Measurements from ENCODE around the gene PDIK1L. TPM values are rescaled to one million over a fixed set of nuclear protein-coding genes. Genes with fewer than 3 reads are reported as not detected.
A peak's percentile ranks its signal among the peaks of the same experiment; 100 is the strongest.

Gene PDIK1L
- total RNA-seq, 1 donor from 2014 or later = 6.8 TPM

GRCh38 chr1:26169669-26170471 is 58.2 kb downstream of the PDIK1L start, which contains the start of gene ZNF593:
Gene ZNF593, plus strand, starts transcription at chr1:26169908. Its CDS starts 76 bp downstream, at chr1:26169984.
- Mint-ChIP-seq H3K9me3 (ENCODE audit: unreplicated experiment) (no peaks in the 10 kb centered on the region), H3K4me1 (ENCODE audit: unreplicated experiment) (peaks cover 16% of the 10 kb centered on the region), H3K27me3 (ENCODE audit: unreplicated experiment) (peaks cover 16% of the 10 kb centered on the region), H3K4me3 (ENCODE audit: unreplicated experiment) (peak within 1 kb of the TSS; percentile 89), H3K36me3 (ENCODE audit: low read depth, unreplicated experiment) (no peaks in the 10 kb centered on the region), H3K27ac (ENCODE audit: unreplicated experiment) (no peak within 1 kb of the TSS)
- TF ChIP-seq CTCF (IDR thresholded peaks at IDR 0.05; ENCODE audit: unreplicated experiment) = peak; percentile 95
- DNase-seq (ENCODE audit: low spot score) = peak; percentile 95

GRCh38 chr1:26170472-26170821 is 58.8 kb downstream of the PDIK1L start:
- Mint-ChIP-seq H3K4me3 (ENCODE audit: unreplicated experiment) (peak overlapping the region; percentile 89), H3K9me3 (ENCODE audit: unreplicated experiment) (no peaks in the 10 kb centered on the region), H3K4me1 (ENCODE audit: unreplicated experiment) (peaks cover 11% of the 10 kb centered on the region), H3K27ac (ENCODE audit: unreplicated experiment) (no peak overlapping the region), H3K36me3 (ENCODE audit: low read depth, unreplicated experiment) (no peaks in the 10 kb centered on the region), H3K27me3 (ENCODE audit: unreplicated experiment) (peaks cover 14% of the 10 kb centered on the region)
- DNase-seq (ENCODE audit: low spot score) = no peak
- no peak for TF ChIP-seq CTCF (IDR thresholded peaks at IDR 0.05; ENCODE audit: unreplicated experiment)

GRCh38 chr1:26171084-26172072 is 59.8 kb downstream of the PDIK1L start, which contains the start of gene ZNF593OS:
Gene ZNF593OS, minus strand, starts transcription at chr1:26171832. Its CDS starts 171 bp downstream, at chr1:26171661.
- Mint-ChIP-seq H3K9me3 (ENCODE audit: unreplicated experiment) (no peaks in the 10 kb centered on the region), H3K4me3 (ENCODE audit: unreplicated experiment) (peak within 1 kb of the TSS; percentile 89), H3K4me1 (ENCODE audit: unreplicated experiment) (peaks cover 5% of the 10 kb centered on the region), H3K36me3 (ENCODE audit: low read depth, unreplicated experiment) (no peaks in the 10 kb centered on the region), H3K27me3 (ENCODE audit: unreplicated experiment) (peaks cover 11% of the 10 kb centered on the region), H3K27ac (ENCODE audit: unreplicated experiment) (no peak within 1 kb of the TSS)
- DNase-seq (ENCODE audit: low spot score) = no peak
- TF ChIP-seq CTCF (IDR thresholded peaks at IDR 0.05; ENCODE audit: unreplicated experiment) = no peak

Other genes starting within 250 kb of the PDIK1L start
- gene PAQR7, start 236.1 kb upstream of the PDIK1L start, total RNA-seq (ENCODE audit: unreplicated experiment) = 18.7 TPM
- gene STMN1, start 205.4 kb upstream of the PDIK1L start, total RNA-seq (ENCODE audit: unreplicated experiment) = 972 TPM
- 13.4 TPM for gene PAFAH2, start 113.8 kb upstream of the PDIK1L start, total RNA-seq (ENCODE audit: unreplicated experiment)
- 1.8 TPM for gene EXTL1, start 90.0 kb upstream of the PDIK1L start, total RNA-seq (ENCODE audit: unreplicated experiment)
- not detected for gene SLC30A2, start 65.7 kb upstream of the PDIK1L start, total RNA-seq (ENCODE audit: unreplicated experiment)
- gene TRIM63, start 44.2 kb upstream of the PDIK1L start, total RNA-seq (ENCODE audit: unreplicated experiment) = not detected
- 13.5 TPM for gene FAM110D, start 47.3 kb downstream of the PDIK1L start, total RNA-seq (ENCODE audit: unreplicated experiment)
- gene C1orf232, start 57.1 kb downstream of the PDIK1L start, total RNA-seq (ENCODE audit: unreplicated experiment) = not detected
- 17.9 TPM for gene ZNF593, start 58.1 kb downstream of the PDIK1L start, total RNA-seq (ENCODE audit: unreplicated experiment)
- not detected for gene ZNF593OS, start 60.0 kb downstream of the PDIK1L start, total RNA-seq (ENCODE audit: unreplicated experiment)
- 10.0 TPM for gene CNKSR1, start 65.7 kb downstream of the PDIK1L start, total RNA-seq (ENCODE audit: unreplicated experiment)
- gene CATSPER4, start 78.8 kb downstream of the PDIK1L start, total RNA-seq (ENCODE audit: unreplicated experiment) = not detected
- gene CEP85, start 122.4 kb downstream of the PDIK1L start, total RNA-seq (ENCODE audit: unreplicated experiment) = 9.7 TPM
- gene SH3BGRL3, start 168.3 kb downstream of the PDIK1L start, total RNA-seq (ENCODE audit: unreplicated experiment) = 226 TPM
- gene UBXN11, start 194.8 kb downstream of the PDIK1L start, total RNA-seq (ENCODE audit: unreplicated experiment) = 16.0 TPM
- 21.8 TPM for gene CD52, start 206.1 kb downstream of the PDIK1L start, total RNA-seq (ENCODE audit: unreplicated experiment)
- 1.4 TPM for gene CRYBG2, start 242.3 kb downstream of the PDIK1L start, total RNA-seq (ENCODE audit: unreplicated experiment)